ENCODE measurements around the gene KRTAP5-8. TPM values are rescaled to one million over a fixed set of nuclear protein-coding genes. Genes with fewer than 3 reads are reported as not detected.

The KRTAP5-8 gene
- total and polyA plus RNA-seq, 4 donors, result not detected

GRCh38 chr11:71562120-71562519 is 24.3 kb downstream of the KRTAP5-8 start:
- Histone ChIP-seq H3K4me3 (ENCODE audit: low read depth in 1 of 3, low read length in 3 of 3) (no peak overlapping the region), H3K27me3 (ENCODE audit: control insufficient read depth in 4 of 4, insufficient read depth in 4 of 4, low read length in 3 of 4) (no peaks in the 10 kb centered on the region), H3K9ac (ENCODE audit: low read depth in 1 of 2, low read length in 2 of 2) (no peak overlapping the region), H3K9me3 (ENCODE audit: control insufficient read depth in 4 of 4, low read length in 3 of 4) (no peaks in the 10 kb centered on the region), H3K27ac (ENCODE audit: low read depth in 1 of 2, low read length in 2 of 2) (no peak overlapping the region), H3K36me3 (ENCODE audit: control insufficient read depth in 4 of 4, insufficient read depth in 3 of 4, low read depth in 1 of 4, low read length in 3 of 4) (no peaks in the 10 kb centered on the region), H3K4me1 (ENCODE audit: control insufficient read depth in 4 of 4, insufficient read depth in 4 of 4, low read length in 3 of 4) (peaks cover 0 to 4% (median 3%) of the 10 kb centered on the region in 4 donors)
- DNase-seq (ENCODE audit: low spot score), result no peak
- no peak for TF ChIP-seq RXRA (IDR thresholded peaks at IDR 0.05)
- TF ChIP-seq EGR1 (IDR thresholded peaks at IDR 0.05; ENCODE audit: low read depth in 2 of 2), result no peak
- no peak for TF ChIP-seq SP1 (IDR thresholded peaks at IDR 0.05)
- TF ChIP-seq JUND (IDR thresholded peaks at IDR 0.05), result no peak
- TF ChIP-seq ATF3 (IDR thresholded peaks at IDR 0.05), result no peak
- no peak for TF ChIP-seq HNF4A (conservative IDR thresholded peaks at IDR 0.05)
- TF ChIP-seq ZBTB33 (IDR thresholded peaks at IDR 0.05), result no peak
- TF ChIP-seq NR2F2 (IDR thresholded peaks at IDR 0.05), result no peak
- no peak for TF ChIP-seq FOXA1 (IDR thresholded peaks at IDR 0.05)
- no peak for TF ChIP-seq FOXA2 (IDR thresholded peaks at IDR 0.05)
- no peak for TF ChIP-seq GABPA (IDR thresholded peaks at IDR 0.05 in 1 of 2, conservative IDR thresholded peaks at IDR 0.05 in 1 of 2)
- TF ChIP-seq YY1 (IDR thresholded peaks at IDR 0.05), result no peak
- no peak for TF ChIP-seq TAF1 (conservative IDR thresholded peaks at IDR 0.05)
- TF ChIP-seq RAD21 (IDR thresholded peaks at IDR 0.05), result no peak
- no peak for TF ChIP-seq REST (IDR thresholded peaks at IDR 0.05)
- TF ChIP-seq CTCF (IDR thresholded peaks at IDR 0.05; ENCODE audit: low read depth, low read length, missing input control), result no peak
- TF ChIP-seq HNF4G (IDR thresholded peaks at IDR 0.05), result no peak
- no peak for TF ChIP-seq MAX (IDR thresholded peaks at IDR 0.05)
